ENCODE measurements around the gene RBMY1D. TPM values are rescaled to one million over a fixed set of nuclear protein-coding genes. Genes with fewer than 3 reads are reported as not detected.
"Not testable (repeated sequence)": the region's sequence is repeated elsewhere in the genome, so short reads cannot be mapped to it uniquely, and the experiment has no call there.

The RBMY1D gene
- total RNA-seq = not detected

- TF ChIP-seq CTCF (IDR thresholded peaks at IDR 0.05; ENCODE audit: low read depth) = not testable (repeated sequence)
These were observed at the start of gene RBMY1D for GRCh38 chrY:21894426-21894825. Gene RBMY1D, minus strand, starts transcription at chrY:21894526. Its CDS starts 2,013 bp downstream, at chrY:21892513.

GRCh38 chrY:21917932-21918331 lies 23.6 kb upstream of the RBMY1D start, which contains the start of gene RBMY1E:
Gene RBMY1E, minus strand, starts transcription at chrY:21918032. Its CDS starts 1,978 bp downstream, at chrY:21916054.
- TF ChIP-seq CTCF (IDR thresholded peaks at IDR 0.05; ENCODE audit: low read depth) = not testable (repeated sequence)

GRCh38 chrY:21845481-21845880 lies 48.8 kb downstream of the RBMY1D start:
- no peak for TF ChIP-seq CTCF (IDR thresholded peaks at IDR 0.05; ENCODE audit: low read depth)

- TF ChIP-seq CTCF (IDR thresholded peaks at IDR 0.05; ENCODE audit: low read depth) = no peak
These were observed 52.2 kb downstream of the RBMY1D start for GRCh38 chrY:21842090-21842489.

GRCh38 chrY:21839489-21839888 lies 54.8 kb downstream of the RBMY1D start:
- TF ChIP-seq CTCF (IDR thresholded peaks at IDR 0.05; ENCODE audit: low read depth) = no peak

GRCh38 chrY:21836343-21836742 lies 58.0 kb downstream of the RBMY1D start:
- no peak for TF ChIP-seq CTCF (IDR thresholded peaks at IDR 0.05; ENCODE audit: low read depth)

- no peak for TF ChIP-seq CTCF (IDR thresholded peaks at IDR 0.05; ENCODE audit: low read depth)
These were observed 59.3 kb downstream of the RBMY1D start for GRCh38 chrY:21835052-21835451.

Other genes starting within 250 kb of the RBMY1D start
- gene RBMY1E, start 23.5 kb upstream of the RBMY1D start, total RNA-seq = not detected